Astrocyte (in vitro differentiated cells and primary cell): ENCODE measurements around the gene TATDN2.

Experiments
- EZH2 ChIP-seq: IDR thresholded peaks from 2 replicates; pipeline ENCODE4 v1.6.1; 2012; ENCODE audit warnings: mild to moderate bottlenecking, low read length, inconsistent platforms; ENCODE audit not compliant: insufficient read depth
- TF ChIP-seq, protein P1 (sequence below): IDR thresholded peaks from 2 replicates; pipeline ENCODE4 v1.5.1; 2011; ENCODE audit warnings: low read depth, mild to moderate bottlenecking, inconsistent platforms, low read length, moderate library complexity; ENCODE audit not compliant: insufficient read depth

DNA sequence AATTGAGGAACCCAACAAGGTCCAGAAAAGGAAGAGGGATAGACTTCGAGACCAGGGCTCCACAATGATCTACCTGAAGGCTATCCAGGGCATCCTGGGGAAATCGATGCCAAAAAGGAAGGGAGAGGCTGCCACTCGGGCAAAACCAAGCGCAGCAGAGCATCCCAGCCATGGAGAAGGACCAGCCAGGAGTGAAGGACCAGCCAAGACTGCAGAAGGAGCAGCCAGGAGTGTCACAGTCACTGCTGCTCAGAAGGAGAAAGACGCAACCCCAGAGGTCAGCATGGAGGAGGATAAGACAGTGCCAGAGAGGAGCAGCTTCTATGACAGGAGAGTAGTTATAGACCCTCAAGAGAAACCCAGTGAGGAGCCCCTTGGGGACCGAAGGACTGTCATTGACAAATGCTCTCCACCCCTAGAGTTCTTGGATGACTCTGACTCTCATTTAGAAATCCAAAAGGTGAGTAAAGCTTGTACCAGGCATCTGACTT is 12.0 kb downstream of the TATDN2 start:
- TF ChIP-seq, protein P1, sequence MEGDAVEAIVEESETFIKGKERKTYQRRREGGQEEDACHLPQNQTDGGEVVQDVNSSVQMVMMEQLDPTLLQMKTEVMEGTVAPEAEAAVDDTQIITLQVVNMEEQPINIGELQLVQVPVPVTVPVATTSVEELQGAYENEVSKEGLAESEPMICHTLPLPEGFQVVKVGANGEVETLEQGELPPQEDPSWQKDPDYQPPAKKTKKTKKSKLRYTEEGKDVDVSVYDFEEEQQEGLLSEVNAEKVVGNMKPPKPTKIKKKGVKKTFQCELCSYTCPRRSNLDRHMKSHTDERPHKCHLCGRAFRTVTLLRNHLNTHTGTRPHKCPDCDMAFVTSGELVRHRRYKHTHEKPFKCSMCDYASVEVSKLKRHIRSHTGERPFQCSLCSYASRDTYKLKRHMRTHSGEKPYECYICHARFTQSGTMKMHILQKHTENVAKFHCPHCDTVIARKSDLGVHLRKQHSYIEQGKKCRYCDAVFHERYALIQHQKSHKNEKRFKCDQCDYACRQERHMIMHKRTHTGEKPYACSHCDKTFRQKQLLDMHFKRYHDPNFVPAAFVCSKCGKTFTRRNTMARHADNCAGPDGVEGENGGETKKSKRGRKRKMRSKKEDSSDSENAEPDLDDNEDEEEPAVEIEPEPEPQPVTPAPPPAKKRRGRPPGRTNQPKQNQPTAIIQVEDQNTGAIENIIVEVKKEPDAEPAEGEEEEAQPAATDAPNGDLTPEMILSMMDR = no peak
- TF ChIP-seq EZH2 = no peak
